Skeletal muscle satellite cell (primary cell): ENCODE results near the gene PPP2R2D.

Source experiments
- H3K27me3 ChIP-seq: 2 replicates; pipeline ENCODE4 v1.7.0; 2013; ENCODE audit warnings: low read length; ENCODE audit not compliant: control insufficient read depth, insufficient read depth
- H3K36me3 ChIP-seq: 2 replicates; pipeline ENCODE4 v1.7.0; 2013; ENCODE audit warnings: mild to moderate bottlenecking, control low read depth, low read length; ENCODE audit not compliant: insufficient read depth
- H3K4me1 ChIP-seq: 2 replicates; pipeline ENCODE4 v1.7.0; 2013; ENCODE audit warnings: low read length; ENCODE audit not compliant: control insufficient read depth, insufficient read depth
- H3K4me2 ChIP-seq: 2 replicates; pipeline ENCODE4 v1.7.0; 2013; ENCODE audit warnings: mild to moderate bottlenecking, low read length
- H3K4me3 ChIP-seq: 2 replicates; pipeline ENCODE4 v1.7.0; 2013; ENCODE audit warnings: low read length
- H3K9ac ChIP-seq: 2 replicates; pipeline ENCODE4 v1.7.0; 2013; ENCODE audit warnings: mild to moderate bottlenecking, low read depth, low read length, moderate library complexity
- H3K9me3 ChIP-seq: replicated peaks from 2 replicates; pipeline ENCODE4 v1.7.0; 2013; ENCODE audit warnings: mild to moderate bottlenecking, control low read depth, low read length

Gene PPP2R2D

DNA sequence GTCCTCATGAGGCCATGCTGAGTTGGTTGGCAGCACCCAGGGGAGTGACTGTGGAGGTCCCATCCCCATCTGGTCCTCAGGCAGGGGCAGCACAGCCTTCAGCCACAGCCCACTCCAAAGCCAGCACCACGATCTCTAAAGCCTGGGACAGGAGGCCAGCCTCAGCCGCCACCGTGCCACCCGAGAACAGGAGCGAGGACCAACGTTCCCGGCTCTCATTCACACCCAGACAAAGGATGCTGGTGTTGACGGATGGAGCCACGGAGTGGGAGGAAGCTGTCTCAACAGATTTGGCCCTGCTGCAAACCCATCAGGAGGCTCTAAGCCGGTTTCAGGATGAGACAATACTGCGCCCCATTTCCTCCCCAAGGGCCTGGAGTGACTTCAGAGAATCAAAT lies 42.7 kb upstream of the PPP2R2D start:
- Histone ChIP-seq H3K9me3 (peaks cover 8% of the 10 kb centered on the region), H3K9ac (no peak overlapping the region), H3K4me2 (no peak overlapping the region), H3K4me3 (no peak overlapping the region), H3K36me3 (no peaks in the 10 kb centered on the region), H3K4me1 (no peaks in the 10 kb centered on the region), H3K27me3 (no peaks in the 10 kb centered on the region)

- Histone ChIP-seq H3K4me3 (no peak overlapping the region), H3K4me1 (no peaks in the 10 kb centered on the region), H3K36me3 (no peaks in the 10 kb centered on the region), H3K9me3 (peaks cover 8% of the 10 kb centered on the region), H3K27me3 (no peaks in the 10 kb centered on the region), H3K4me2 (no peak overlapping the region), H3K9ac (no peak overlapping the region)
Observed at GRCh38 chr10:131858583-131859340, 42.0 kb upstream of the PPP2R2D start.

- H3K9ac ChIP-seq = no peak overlapping the region
- H3K9me3 ChIP-seq = peaks cover 8% of the 10 kb centered on the region
Observed at GRCh38 chr10:131859341-131860020, 41.3 kb upstream of the PPP2R2D start.

GRCh38 chr10:131860311-131860710 lies 40.5 kb upstream of the PPP2R2D start:
- no peak overlapping the region for H3K9ac ChIP-seq
- H3K4me2 ChIP-seq = no peak overlapping the region
- no peaks in the 10 kb centered on the region for H3K27me3 ChIP-seq
- H3K4me3 ChIP-seq = no peak overlapping the region
- H3K36me3 ChIP-seq = no peaks in the 10 kb centered on the region
- H3K9me3 ChIP-seq = peaks cover 3% of the 10 kb centered on the region
- no peaks in the 10 kb centered on the region for H3K4me1 ChIP-seq

More at GRCh38 chr10:131859341-131860020, 41.3 kb upstream of the PPP2R2D start:
- H3K4me2 ChIP-seq = no peak overlapping the region
- H3K36me3 ChIP-seq = no peaks in the 10 kb centered on the region
- H3K4me1 ChIP-seq = no peaks in the 10 kb centered on the region
- no peaks in the 10 kb centered on the region for H3K27me3 ChIP-seq
- H3K4me3 ChIP-seq = no peak overlapping the region

GRCh38 chr10:131860806-131861440 lies 39.9 kb upstream of the PPP2R2D start:
- Histone ChIP-seq H3K27me3 (no peaks in the 10 kb centered on the region), H3K36me3 (no peaks in the 10 kb centered on the region), H3K4me2 (no peak overlapping the region)

DNA sequence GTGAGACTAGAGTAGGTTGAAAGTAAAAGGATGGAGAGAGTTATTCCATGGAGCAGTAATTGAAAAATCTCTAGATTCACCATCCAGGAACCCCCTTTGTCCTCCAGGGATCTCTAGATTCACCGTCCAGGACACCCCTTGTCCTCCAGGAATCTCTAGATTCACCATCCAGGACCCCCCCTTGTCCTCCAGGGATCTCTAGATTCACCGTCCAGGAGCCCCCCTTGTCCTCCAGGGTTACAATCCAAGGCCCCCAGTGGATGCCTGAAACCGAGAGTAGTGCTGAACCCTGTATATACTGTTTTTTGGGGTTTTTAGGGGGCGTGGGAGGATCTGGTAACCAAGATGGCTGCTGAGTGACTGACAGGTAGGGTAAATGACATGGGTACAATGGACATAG lies 38.3 kb upstream of the PPP2R2D start:
- Histone ChIP-seq H3K4me1 (no peaks in the 10 kb centered on the region), H3K4me2 (no peak overlapping the region), H3K9me3 (peaks cover 3% of the 10 kb centered on the region), H3K4me3 (no peak overlapping the region), H3K36me3 (no peaks in the 10 kb centered on the region), H3K9ac (no peak overlapping the region), H3K27me3 (no peaks in the 10 kb centered on the region)

More at GRCh38 chr10:131860806-131861440, 39.9 kb upstream of the PPP2R2D start:
- H3K9ac ChIP-seq = no peak overlapping the region
- H3K4me1 ChIP-seq = no peaks in the 10 kb centered on the region
- no peak overlapping the region for H3K4me3 ChIP-seq
- H3K9me3 ChIP-seq = peaks cover 3% of the 10 kb centered on the region

GRCh38 chr10:131865223-131865917 lies 35.4 kb upstream of the PPP2R2D start:
- Histone ChIP-seq H3K4me2 (no peak overlapping the region), H3K36me3 (no peaks in the 10 kb centered on the region), H3K4me1 (no peaks in the 10 kb centered on the region), H3K9me3 (no peaks in the 10 kb centered on the region), H3K4me3 (no peak overlapping the region), H3K27me3 (no peaks in the 10 kb centered on the region), H3K9ac (no peak overlapping the region)

- H3K4me2 ChIP-seq = no peak overlapping the region
- no peaks in the 10 kb centered on the region for H3K36me3 ChIP-seq
- H3K9ac ChIP-seq = no peak overlapping the region
- no peaks in the 10 kb centered on the region for H3K9me3 ChIP-seq
- H3K4me1 ChIP-seq = no peaks in the 10 kb centered on the region
- H3K4me3 ChIP-seq = no peak overlapping the region
- H3K27me3 ChIP-seq = no peaks in the 10 kb centered on the region
Observed at GRCh38 chr10:131866673-131867072, 34.1 kb upstream of the PPP2R2D start.

DNA sequence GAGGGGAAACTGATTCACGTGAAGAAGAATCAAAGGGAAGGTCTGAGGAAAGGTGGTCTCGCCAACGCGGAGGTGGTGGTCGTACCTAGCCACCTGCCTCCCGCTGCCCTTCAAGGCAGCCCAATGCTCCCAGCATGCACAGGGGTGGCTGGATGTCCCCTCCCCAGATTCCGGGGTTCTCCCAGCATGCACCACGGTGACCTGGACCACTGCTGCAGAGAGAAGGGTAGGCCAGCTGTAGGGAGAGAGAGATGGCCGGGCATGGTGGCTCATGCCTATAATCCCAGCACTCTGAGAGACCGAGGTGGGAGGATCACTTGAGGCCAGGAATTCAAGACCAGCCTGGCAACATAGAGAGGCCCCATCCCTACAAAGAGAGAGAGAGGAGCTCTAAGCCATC lies 32.4 kb upstream of the PPP2R2D start:
- no peaks in the 10 kb centered on the region for H3K4me1 ChIP-seq
- no peaks in the 10 kb centered on the region for H3K27me3 ChIP-seq
- no peak overlapping the region for H3K4me3 ChIP-seq
- no peak overlapping the region for H3K9ac ChIP-seq
- no peaks in the 10 kb centered on the region for H3K36me3 ChIP-seq
- H3K9me3 ChIP-seq = no peaks in the 10 kb centered on the region
- H3K4me2 ChIP-seq = no peak overlapping the region

DNA sequence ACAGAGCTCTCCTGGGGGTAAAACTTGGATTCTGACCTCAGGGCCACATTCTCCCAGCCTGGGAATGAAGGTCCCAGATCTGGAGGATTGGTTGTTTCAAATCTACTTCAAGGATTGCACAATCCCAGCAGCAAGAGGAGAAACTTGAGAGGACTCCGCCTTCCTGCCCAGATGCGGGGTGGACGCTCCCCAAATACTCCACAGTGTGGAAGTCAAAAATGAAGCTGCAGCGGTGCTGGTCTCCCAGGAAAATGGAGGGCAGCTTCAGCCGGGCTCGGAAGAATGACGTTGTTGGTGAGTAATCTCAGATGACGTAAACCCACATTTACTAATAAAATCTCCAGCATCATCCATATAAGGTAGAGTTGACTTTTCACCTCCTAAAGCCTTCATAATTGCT lies 31.5 kb upstream of the PPP2R2D start:
- H3K4me3 ChIP-seq = no peak overlapping the region
- H3K36me3 ChIP-seq = no peaks in the 10 kb centered on the region
- H3K9me3 ChIP-seq = no peaks in the 10 kb centered on the region
- H3K4me2 ChIP-seq = no peak overlapping the region
- H3K9ac ChIP-seq = no peak overlapping the region
- H3K27me3 ChIP-seq = peaks cover under 1% of the 10 kb centered on the region
- no peaks in the 10 kb centered on the region for H3K4me1 ChIP-seq

DNA sequence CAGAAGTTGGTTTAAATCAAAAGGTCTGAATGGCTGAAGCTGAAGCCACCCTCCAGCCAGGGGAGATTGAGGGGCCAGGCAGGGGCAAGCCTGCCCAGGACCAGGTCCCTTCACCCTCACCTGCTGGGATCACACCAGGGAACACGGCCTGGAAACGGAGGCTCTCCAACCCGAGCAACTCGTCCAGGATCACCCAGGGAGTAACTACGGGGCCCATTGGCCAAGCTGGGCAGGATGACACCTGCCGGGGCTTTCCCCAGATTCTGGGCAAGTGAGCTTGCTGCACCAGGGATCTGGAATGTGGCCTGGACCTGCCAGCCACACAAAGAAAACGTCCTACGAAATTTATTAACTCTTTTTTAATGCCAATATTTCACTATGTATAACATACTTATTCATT lies 30.4 kb upstream of the PPP2R2D start:
- no peaks in the 10 kb centered on the region for H3K36me3 ChIP-seq
- no peak overlapping the region for H3K9ac ChIP-seq
- peaks cover 2% of the 10 kb centered on the region for H3K27me3 ChIP-seq
- peaks cover 3% of the 10 kb centered on the region for H3K4me1 ChIP-seq
- H3K9me3 ChIP-seq = no peaks in the 10 kb centered on the region
- no peak overlapping the region for H3K4me3 ChIP-seq
- H3K4me2 ChIP-seq = no peak overlapping the region
